Fibroblast of lung (primary cell): Measurements from ENCODE around the gene COX6A1. TPM values are rescaled to one million over a fixed set of nuclear protein-coding genes. Genes with fewer than 3 reads are reported as not detected.

ENCODE experiments used
- DNase-seq, 2 donors: peaks; one replicate each; pipeline versions ENCODE4 v3.0.0 to v3.0.0-alpha.2; 2010; ENCODE audit warnings: low read depth in 2 of 2
- H2AFZ ChIP-seq: 2 replicates; pipeline ENCODE4 v1.5.1; 2012; ENCODE audit warnings: low read length, control low read depth, inconsistent platforms
- H3K27ac ChIP-seq: 2 replicates; pipeline ENCODE4 v1.5.1; 2011; ENCODE audit warnings: low read length, control low read depth; ENCODE audit not compliant: insufficient read depth
- H3K27me3 ChIP-seq: 2 replicates; pipeline ENCODE4 v1.5.1; 2011; ENCODE audit warnings: mild to moderate bottlenecking, low read length; ENCODE audit not compliant: control insufficient read depth, insufficient read depth
- H3K36me3 ChIP-seq: 2 replicates; pipeline ENCODE4 v1.5.1; 2011; ENCODE audit warnings: low read length; ENCODE audit not compliant: control insufficient read depth, insufficient read depth
- H3K4me1 ChIP-seq: 2 replicates; pipeline ENCODE4 v1.5.1; 2011; ENCODE audit warnings: low read length; ENCODE audit not compliant: control insufficient read depth, insufficient read depth; ENCODE audit errors: extremely low read depth
- H3K4me2 ChIP-seq: 2 replicates; pipeline ENCODE4 v1.5.1; 2011; ENCODE audit warnings: low read length, control low read depth; ENCODE audit not compliant: insufficient read depth; ENCODE audit errors: extremely low read depth
- H3K4me3 ChIP-seq, 4 experiments: fragments of 200-600 bp in 1 of 4; sonication (generic) in 1 of 4; replicated peaks in 1 of 4; 2 replicates each; pipeline ENCODE4 v1.5.1; 2011 to 2016; ENCODE audit warnings: low read length in 4 of 4, low read depth in 3 of 4, mild to moderate bottlenecking in 3 of 4, control low read depth in 2 of 4, inconsistent platforms in 1 of 4, mixed read lengths in 1 of 4; ENCODE audit not compliant: insufficient read depth in 1 of 4; ENCODE audit errors: control extremely low read depth in 1 of 4
- H3K79me2 ChIP-seq: 2 replicates; pipeline ENCODE4 v1.5.1; 2012; ENCODE audit warnings: mild to moderate bottlenecking, low read length, inconsistent platforms; ENCODE audit not compliant: control insufficient read depth, insufficient read depth
- H3K9ac ChIP-seq: 2 replicates; pipeline ENCODE4 v1.5.1; 2011; ENCODE audit warnings: mild to moderate bottlenecking, low read length, control low read depth; ENCODE audit not compliant: insufficient read depth
- H3K9me3 ChIP-seq: 2 replicates; pipeline ENCODE4 v1.5.1; 2012; ENCODE audit warnings: low read depth, low read length; ENCODE audit not compliant: control insufficient read depth, insufficient read depth
- H4K20me1 ChIP-seq: 2 replicates; pipeline ENCODE4 v1.5.1; 2011; ENCODE audit warnings: low read length; ENCODE audit not compliant: control insufficient read depth, insufficient read depth; ENCODE audit errors: extremely low read depth
- EZH2 ChIP-seq: IDR thresholded peaks from 2 replicates; pipeline ENCODE4 v1.5.1; 2012; ENCODE audit warnings: low read length, control low read depth, mild to moderate bottlenecking; ENCODE audit errors: missing control alignments
- polyA plus RNA-seq, 2 donors: library from polyadenylated mRNA; depleted of rRNA in 1 of 2; stranded (reverse) in 1 of 2; unstranded in 1 of 2; fragments of >200 nt; gene quantifications; 2 replicates each; pipeline ENCODE4 v1.2.1, GENCODE V29; 2011 to 2012; ENCODE audit warnings: missing spikeins in 1 of 2
- total RNA-seq: library from RNA; depleted of rRNA; stranded (reverse); fragments of >200 nt; gene quantifications from 2 replicates; pipeline ENCODE4 v1.2.1, GENCODE V29; 2014
- TF ChIP-seq, protein P1 (sequence below), 2 donors: IDR thresholded peaks in 1 of 2; conservative IDR thresholded peaks in 1 of 2; 1 replicate in 1 of 2; 2 replicates in 1 of 2; pipeline ENCODE4 v1.5.1; 2011 to 2012; ENCODE audit warnings: low read length in 2 of 2, control low read depth in 1 of 2, inconsistent platforms in 1 of 2, low read depth in 1 of 2, mild to moderate bottlenecking in 1 of 2

COX6A1 gene
- total and polyA plus RNA-seq, 2 donors (not counting 1 experiment from before 2014, with no cell fraction given) = 312 to 512 TPM

DNA sequence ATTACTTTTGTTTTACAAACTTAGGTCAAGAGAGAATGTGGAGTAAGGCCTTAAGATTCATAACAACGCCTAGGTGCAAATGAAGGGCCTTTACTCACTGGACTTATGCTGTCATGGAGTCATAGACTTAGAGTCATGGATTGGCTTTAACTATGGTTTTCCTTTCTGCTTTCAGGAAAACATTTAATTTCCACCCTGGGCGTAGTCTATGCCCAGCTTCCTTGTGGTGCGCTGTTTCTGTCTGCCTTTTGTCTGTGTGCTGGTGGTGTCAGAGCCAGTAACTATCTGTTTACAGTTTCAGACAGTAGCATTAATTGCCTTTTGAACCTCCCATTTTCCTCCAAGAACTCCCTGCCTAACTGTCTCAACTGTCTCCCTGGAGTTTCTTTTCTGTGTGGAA is 31.8 kb upstream of the COX6A1 start:
- H3K9ac ChIP-seq = no peak overlapping the region
- no peaks in the 10 kb centered on the region for H3K27me3 ChIP-seq
- no peak for DNase-seq
- no peak overlapping the region for H3K27ac ChIP-seq
- H2AFZ ChIP-seq = no peak overlapping the region
- no peaks in the 10 kb centered on the region for H3K9me3 ChIP-seq
- H3K4me2 ChIP-seq = no peak overlapping the region
- TF ChIP-seq, protein P1, sequence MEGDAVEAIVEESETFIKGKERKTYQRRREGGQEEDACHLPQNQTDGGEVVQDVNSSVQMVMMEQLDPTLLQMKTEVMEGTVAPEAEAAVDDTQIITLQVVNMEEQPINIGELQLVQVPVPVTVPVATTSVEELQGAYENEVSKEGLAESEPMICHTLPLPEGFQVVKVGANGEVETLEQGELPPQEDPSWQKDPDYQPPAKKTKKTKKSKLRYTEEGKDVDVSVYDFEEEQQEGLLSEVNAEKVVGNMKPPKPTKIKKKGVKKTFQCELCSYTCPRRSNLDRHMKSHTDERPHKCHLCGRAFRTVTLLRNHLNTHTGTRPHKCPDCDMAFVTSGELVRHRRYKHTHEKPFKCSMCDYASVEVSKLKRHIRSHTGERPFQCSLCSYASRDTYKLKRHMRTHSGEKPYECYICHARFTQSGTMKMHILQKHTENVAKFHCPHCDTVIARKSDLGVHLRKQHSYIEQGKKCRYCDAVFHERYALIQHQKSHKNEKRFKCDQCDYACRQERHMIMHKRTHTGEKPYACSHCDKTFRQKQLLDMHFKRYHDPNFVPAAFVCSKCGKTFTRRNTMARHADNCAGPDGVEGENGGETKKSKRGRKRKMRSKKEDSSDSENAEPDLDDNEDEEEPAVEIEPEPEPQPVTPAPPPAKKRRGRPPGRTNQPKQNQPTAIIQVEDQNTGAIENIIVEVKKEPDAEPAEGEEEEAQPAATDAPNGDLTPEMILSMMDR (conservative IDR thresholded peaks at IDR 0.05 in 1 of 2, IDR thresholded peaks at IDR 0.05 in 1 of 2; ENCODE audit: low read depth in 1 of 2, low read length in 2 of 2) = no peak
- TF ChIP-seq EZH2 = no peak
- H3K4me1 ChIP-seq = no peaks in the 10 kb centered on the region
- H3K36me3 ChIP-seq = no peaks in the 10 kb centered on the region
- no peak overlapping the region for H3K4me3 ChIP-seq
- no peaks in the 10 kb centered on the region for H3K79me2 ChIP-seq
- H4K20me1 ChIP-seq = no peaks in the 10 kb centered on the region

DNA sequence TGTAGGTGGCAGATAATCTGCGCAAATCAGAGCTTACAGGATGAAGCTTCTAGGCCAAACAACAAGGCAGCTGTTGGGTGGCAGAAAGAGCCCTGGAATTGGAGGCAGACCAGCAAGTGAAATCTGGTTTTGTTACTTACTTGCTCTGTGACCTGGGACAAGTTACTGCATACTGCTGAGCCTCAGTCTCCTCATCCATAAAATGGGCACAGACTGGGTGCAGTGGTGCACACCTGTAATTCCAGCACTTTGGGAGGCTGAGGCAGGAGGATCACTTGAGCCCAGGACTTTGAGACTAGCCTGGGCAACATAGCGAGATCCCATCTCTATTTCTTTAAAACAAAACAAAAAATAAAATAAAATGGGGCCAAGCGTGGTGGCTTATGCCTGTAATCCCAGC is 31.4 kb upstream of the COX6A1 start:
- no peaks in the 10 kb centered on the region for H3K27me3 ChIP-seq
- no peak overlapping the region for H3K4me2 ChIP-seq
- no peak overlapping the region for H2AFZ ChIP-seq
- DNase-seq = no peak
- H3K36me3 ChIP-seq = no peaks in the 10 kb centered on the region
- no peaks in the 10 kb centered on the region for H3K4me1 ChIP-seq
- no peaks in the 10 kb centered on the region for H4K20me1 ChIP-seq
- no peak overlapping the region for H3K9ac ChIP-seq
- H3K79me2 ChIP-seq = no peaks in the 10 kb centered on the region
- no peak overlapping the region for H3K27ac ChIP-seq
- no peak overlapping the region for H3K4me3 ChIP-seq
- TF ChIP-seq, protein P1 (conservative IDR thresholded peaks at IDR 0.05 in 1 of 2, IDR thresholded peaks at IDR 0.05 in 1 of 2; ENCODE audit: low read depth in 1 of 2, low read length in 2 of 2) = no peak
- no peak for TF ChIP-seq EZH2
- no peaks in the 10 kb centered on the region for H3K9me3 ChIP-seq

DNA sequence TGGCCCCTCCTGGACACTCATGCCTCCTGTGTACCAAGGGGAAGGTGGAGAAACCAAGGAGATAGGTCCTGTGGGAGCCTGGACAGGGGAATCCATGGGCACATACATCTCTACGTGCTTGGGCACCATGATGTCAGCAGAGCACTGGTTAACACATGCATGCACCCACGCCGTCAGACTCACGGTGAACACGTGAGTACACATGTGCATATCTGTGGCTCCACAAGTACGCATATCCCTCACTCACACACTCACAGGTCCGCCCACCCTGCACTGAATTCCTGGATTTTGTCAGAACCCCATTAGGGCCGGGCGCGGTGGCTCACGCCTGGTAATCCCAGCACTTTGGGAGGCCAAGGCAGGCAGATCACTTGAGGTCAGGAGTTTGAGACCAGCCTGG is 29.1 kb upstream of the COX6A1 start:
- Histone ChIP-seq H3K27ac (no peak overlapping the region), H4K20me1 (no peaks in the 10 kb centered on the region), H3K27me3 (no peaks in the 10 kb centered on the region), H3K36me3 (no peaks in the 10 kb centered on the region), H3K4me1 (no peaks in the 10 kb centered on the region), H3K9ac (no peak overlapping the region), H3K9me3 (no peaks in the 10 kb centered on the region), H3K4me2 (no peak overlapping the region), H3K4me3 (no peak overlapping the region), H3K79me2 (no peaks in the 10 kb centered on the region), H2AFZ (no peak overlapping the region)
- no peak for DNase-seq
- no peak for TF ChIP-seq EZH2
- TF ChIP-seq, protein P1 (conservative IDR thresholded peaks at IDR 0.05 in 1 of 2, IDR thresholded peaks at IDR 0.05 in 1 of 2; ENCODE audit: low read depth in 1 of 2, low read length in 2 of 2) = no peak
